AG04449 (cell line): ENCODE measurements around the gene ARHGAP1.

Source experiments
- CTCF ChIA-PET: fragments of 350-600 bp; formaldehyde crosslinking; extraction: SDS; loops from one replicate; lab custom pipeline; 2021; ENCODE audit warnings: antibody characterized with exemption; lab: Yijun Ruan, JAX
- POLR2A ChIA-PET: fragments of 400-600, 350-600 bp; formaldehyde crosslinking; extraction: SDS; loops from one replicate; lab custom pipeline; 2020; ENCODE audit warnings: antibody characterized with exemption, inconsistent platforms; lab: Yijun Ruan, JAX
- DNase-seq: peaks from one replicate; pipeline ENCODE4 v3.0.0-alpha.2; 2010; ENCODE audit warnings: low read depth, low spot score
- H3K4me3 ChIP-seq: 2 replicates; pipeline ENCODE4 v1.5.1; 2011; ENCODE audit warnings: low read depth, mild to moderate bottlenecking, control low read depth, low read length
- CTCF ChIP-seq: IDR thresholded peaks from one replicate; pipeline ENCODE4 v1.5.1; 2011; ENCODE audit warnings: mild to moderate bottlenecking, moderate library complexity, low read length, control low read depth, inconsistent platforms; ENCODE audit not compliant: insufficient read depth; ENCODE audit errors: missing control alignments

Gene ARHGAP1

GRCh38 chr11:46678741-46679130 lies 21.7 kb downstream of the ARHGAP1 start:
- CTCF ChIA-PET, result no interaction called here
- H3K4me3 ChIP-seq, result no peak overlapping the region
- DNase-seq, result no peak
- POLR2A ChIA-PET, result interaction anchor here (1.2 kb wide), 1 partner anchor 9 kb away, joined by 3 read pairs; no protein-coding TSS in a partner anchor
- TF ChIP-seq CTCF, result no peak

DNA sequence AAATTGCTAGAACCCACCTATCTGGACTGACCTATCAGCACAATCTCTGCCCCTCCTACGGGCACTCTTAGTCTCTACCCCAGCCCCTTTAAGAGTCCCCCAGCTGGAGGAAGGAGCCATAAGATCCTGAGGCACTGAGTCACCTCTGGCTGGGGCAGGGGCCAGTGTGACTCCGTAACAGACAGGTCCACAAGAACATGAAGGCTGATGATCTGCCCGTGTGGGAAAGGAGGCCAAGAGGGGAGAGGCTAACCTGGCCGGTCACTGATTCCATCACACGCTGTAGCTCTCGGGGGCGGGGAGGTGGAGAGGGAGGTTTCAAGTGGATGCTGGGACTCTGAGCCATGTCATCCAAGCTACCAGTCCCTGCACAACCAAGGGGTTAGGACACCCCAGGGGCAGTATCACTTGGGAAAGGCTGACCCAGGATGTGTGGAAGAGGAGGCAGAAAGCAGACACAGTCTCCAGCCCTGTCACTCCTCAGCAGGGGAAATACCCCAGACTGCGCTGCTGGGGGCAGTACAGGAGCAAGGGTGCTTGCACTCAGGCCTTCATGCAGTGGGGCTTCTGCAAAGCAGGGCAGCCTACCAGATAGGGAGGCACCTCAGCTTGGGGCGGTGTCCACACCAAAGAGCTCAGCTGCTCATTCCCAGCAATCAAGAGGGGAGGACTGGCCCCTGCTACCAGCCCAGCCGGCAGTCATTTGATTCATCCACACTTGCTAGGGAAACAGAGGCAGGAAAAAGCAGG lies 22.3 kb downstream of the ARHGAP1 start:
- CTCF ChIA-PET, result no interaction called here
- no peak for DNase-seq
- POLR2A ChIA-PET, result interaction anchor here (1.2 kb wide), 1 partner anchor 9 kb away, joined by 3 read pairs; no protein-coding TSS in a partner anchor
- no peak for TF ChIP-seq CTCF
- no peak overlapping the region for H3K4me3 ChIP-seq

DNA sequence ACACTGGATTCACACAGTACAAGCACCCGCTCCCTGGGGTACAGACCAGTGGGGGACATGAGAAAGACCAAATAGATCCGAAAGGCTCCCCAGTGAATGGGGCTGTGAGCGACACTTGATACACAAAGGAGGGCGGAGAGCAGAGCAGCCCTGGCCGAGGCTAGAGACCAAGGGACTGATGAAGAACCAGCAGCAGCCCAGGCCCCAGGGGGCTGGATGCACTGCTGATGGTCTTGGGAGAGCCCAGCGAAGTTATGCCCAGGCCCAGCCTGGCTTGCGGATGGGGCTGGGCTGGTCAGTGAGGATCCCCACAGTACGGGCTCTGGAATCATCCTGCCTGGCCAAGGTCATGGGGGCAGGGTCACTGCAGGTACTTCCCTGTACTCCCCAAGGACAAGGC lies 23.2 kb downstream of the ARHGAP1 start:
- CTCF ChIA-PET, result no interaction called here
- H3K4me3 ChIP-seq, result no peak overlapping the region
- no peak for TF ChIP-seq CTCF
- POLR2A ChIA-PET, result no interaction called here
- DNase-seq, result no peak

DNA sequence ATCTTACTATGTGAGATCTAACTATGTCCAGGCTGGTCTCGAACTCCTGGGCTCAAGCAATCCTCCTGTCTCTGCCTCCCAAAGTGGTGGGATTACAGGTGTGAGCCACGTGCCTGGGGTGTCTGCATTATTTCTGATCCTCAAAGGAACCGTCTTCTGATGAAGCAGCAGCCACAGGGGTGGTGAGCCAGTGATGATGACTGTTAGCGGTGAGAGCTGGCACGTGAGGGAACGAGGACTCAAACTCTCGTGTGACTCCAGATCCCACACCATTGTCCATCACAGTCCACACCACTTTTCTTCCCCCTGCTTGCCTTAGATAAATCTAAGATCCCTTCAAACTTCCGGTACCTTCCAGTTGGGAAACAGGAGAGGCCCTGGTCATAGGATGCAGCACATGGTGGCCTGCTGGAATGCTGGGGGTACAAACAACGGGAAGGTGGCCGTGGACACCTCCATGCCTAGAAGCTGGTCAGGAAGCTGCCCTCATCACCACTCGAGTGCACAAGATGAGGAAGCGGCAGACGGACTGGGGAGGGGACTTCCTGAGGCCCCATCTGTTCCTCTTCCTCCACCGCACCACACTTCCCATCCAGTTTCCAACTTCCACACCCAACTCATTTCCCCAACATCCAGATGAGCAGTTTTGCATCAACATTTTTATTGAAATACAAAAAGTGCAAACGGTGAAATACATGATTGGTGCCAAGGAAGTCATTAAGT lies 23.8 kb downstream of the ARHGAP1 start:
- CTCF ChIA-PET, result no interaction called here

DNA sequence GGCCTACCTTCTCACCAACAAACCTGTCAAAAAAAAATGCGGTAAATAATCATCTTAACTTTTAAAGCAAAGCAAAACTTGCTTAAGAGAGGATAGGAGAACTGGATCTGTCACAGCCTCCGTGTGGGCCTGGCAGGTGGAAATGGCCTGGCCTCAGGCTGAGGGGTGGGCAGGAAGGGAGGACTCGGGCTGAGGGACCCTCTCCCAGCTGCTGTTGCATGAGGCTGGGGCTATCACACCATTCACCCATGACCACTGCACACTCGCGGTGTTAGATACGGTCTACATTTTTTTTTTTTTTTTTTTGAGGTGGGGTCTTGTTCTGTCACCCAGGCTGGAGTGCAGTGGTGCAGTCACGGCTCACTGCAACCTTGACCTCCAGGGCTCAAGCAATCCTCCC lies 24.5 kb downstream of the ARHGAP1 start:
- ChIA-PET POLR2A (interaction anchor here (0.7 to 1.1 kb wide), 2 partner anchors 31 to 280 kb away, joined by 3 to 4 read pairs; no protein-coding TSS in a partner anchor), CTCF (interaction anchor here (1.6 kb wide), 1 partner anchor 13 kb away, joined by 4 read pairs; no protein-coding TSS in a partner anchor)
- DNase-seq, result no peak
- TF ChIP-seq CTCF, result no peak
- H3K4me3 ChIP-seq, result no peak overlapping the region

More for the DNA sequence above, 23.8 kb downstream of the ARHGAP1 start:
- no peak for TF ChIP-seq CTCF
- POLR2A ChIA-PET, result no interaction called here
- no peak overlapping the region for H3K4me3 ChIP-seq
- no peak for DNase-seq
